Osteoblast (primary cell): ENCODE results near the gene TMTC2. TPM values are rescaled to one million over a fixed set of nuclear protein-coding genes. Genes with fewer than 3 reads are reported as not detected.

Experiments
- DNase-seq: peaks from one replicate; pipeline ENCODE4 v3.0.0; 2011; ENCODE audit warnings: low spot score, mixed read lengths; ENCODE audit not compliant: insufficient read length; ENCODE audit errors: missing footprints
- H2AFZ ChIP-seq: 2 replicates; pipeline ENCODE4 v1.6.0; 2011; ENCODE audit warnings: mild to moderate bottlenecking, low read length
- H3K27ac ChIP-seq: 2 replicates; pipeline ENCODE4 v1.5.1; 2011; ENCODE audit warnings: mild to moderate bottlenecking, low read depth, low read length, moderate library complexity
- H3K27me3 ChIP-seq: 2 replicates; pipeline ENCODE4 v1.6.0; 2012; ENCODE audit warnings: mild to moderate bottlenecking, control low read depth, inconsistent platforms, low read length, moderate library complexity; ENCODE audit not compliant: insufficient read depth
- H3K36me3 ChIP-seq: 2 replicates; pipeline ENCODE4 v1.5.1; 2011; ENCODE audit warnings: mild to moderate bottlenecking, low read length, control low read depth, moderate library complexity; ENCODE audit not compliant: insufficient read depth
- H3K4me1 ChIP-seq: 2 replicates; pipeline ENCODE4 v1.5.1; 2011; ENCODE audit warnings: mild to moderate bottlenecking, low read length, control low read depth, moderate library complexity; ENCODE audit not compliant: insufficient read depth
- H3K4me2 ChIP-seq: 2 replicates; pipeline ENCODE4 v1.6.0; 2011; ENCODE audit warnings: mild to moderate bottlenecking, low read length; ENCODE audit not compliant: insufficient read depth
- H3K4me3 ChIP-seq: fragments of 200-600 bp; sonication (generic); 3 replicates; pipeline ENCODE4 v1.5.1; 2012; ENCODE audit warnings: mild to moderate bottlenecking, low read length, inconsistent platforms; ENCODE audit not compliant: insufficient read depth
- H3K79me2 ChIP-seq: 2 replicates; pipeline ENCODE4 v1.6.0; 2012; ENCODE audit warnings: mild to moderate bottlenecking, low read length, control low read depth, inconsistent platforms; ENCODE audit not compliant: insufficient read depth
- H3K9me3 ChIP-seq: 2 replicates; pipeline ENCODE4 v1.5.1; 2011; ENCODE audit warnings: low read depth, low read length, control low read depth
- H4K20me1 ChIP-seq: 2 replicates; pipeline ENCODE4 v1.6.0; 2012; ENCODE audit warnings: mild to moderate bottlenecking, low read length, control low read depth; ENCODE audit not compliant: insufficient read depth
- total RNA-seq: library from RNA; depleted of rRNA; stranded (reverse); fragments of >200 nt; gene quantifications from 2 replicates; pipeline ENCODE4 v1.2.3, GENCODE V29; 2012
- TF ChIP-seq, protein P1 (sequence below): IDR thresholded peaks from 2 replicates; pipeline ENCODE4 v1.5.1; 2011; ENCODE audit warnings: mild to moderate bottlenecking, low read depth, low read length, moderate library complexity; ENCODE audit errors: extremely low read depth

TMTC2 gene
- total RNA-seq, 1 donor: 2.5 TPM

DNA sequence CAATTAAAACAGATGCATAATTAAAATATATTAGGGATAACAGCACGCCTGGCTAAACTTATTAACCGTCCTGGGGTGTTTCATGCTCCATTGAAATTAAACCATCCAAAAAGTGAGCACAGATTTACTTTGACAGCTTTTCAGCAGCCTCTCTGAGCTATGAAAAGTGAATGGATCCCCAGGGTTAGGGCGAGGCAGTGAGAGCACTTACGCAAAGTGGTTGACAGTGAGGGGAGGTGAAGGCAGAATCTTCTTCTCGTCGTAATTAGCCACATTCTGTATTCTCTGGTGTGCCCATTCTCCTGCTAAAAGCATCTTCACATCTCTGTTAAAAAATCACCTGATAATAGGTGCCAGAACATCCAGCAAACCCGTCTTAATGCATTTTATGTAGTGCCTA, 1.9 kb downstream of the TMTC2 start:
- TF ChIP-seq, protein P1, sequence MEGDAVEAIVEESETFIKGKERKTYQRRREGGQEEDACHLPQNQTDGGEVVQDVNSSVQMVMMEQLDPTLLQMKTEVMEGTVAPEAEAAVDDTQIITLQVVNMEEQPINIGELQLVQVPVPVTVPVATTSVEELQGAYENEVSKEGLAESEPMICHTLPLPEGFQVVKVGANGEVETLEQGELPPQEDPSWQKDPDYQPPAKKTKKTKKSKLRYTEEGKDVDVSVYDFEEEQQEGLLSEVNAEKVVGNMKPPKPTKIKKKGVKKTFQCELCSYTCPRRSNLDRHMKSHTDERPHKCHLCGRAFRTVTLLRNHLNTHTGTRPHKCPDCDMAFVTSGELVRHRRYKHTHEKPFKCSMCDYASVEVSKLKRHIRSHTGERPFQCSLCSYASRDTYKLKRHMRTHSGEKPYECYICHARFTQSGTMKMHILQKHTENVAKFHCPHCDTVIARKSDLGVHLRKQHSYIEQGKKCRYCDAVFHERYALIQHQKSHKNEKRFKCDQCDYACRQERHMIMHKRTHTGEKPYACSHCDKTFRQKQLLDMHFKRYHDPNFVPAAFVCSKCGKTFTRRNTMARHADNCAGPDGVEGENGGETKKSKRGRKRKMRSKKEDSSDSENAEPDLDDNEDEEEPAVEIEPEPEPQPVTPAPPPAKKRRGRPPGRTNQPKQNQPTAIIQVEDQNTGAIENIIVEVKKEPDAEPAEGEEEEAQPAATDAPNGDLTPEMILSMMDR: no peak
- H2AFZ ChIP-seq: no peak overlapping the region

DNA sequence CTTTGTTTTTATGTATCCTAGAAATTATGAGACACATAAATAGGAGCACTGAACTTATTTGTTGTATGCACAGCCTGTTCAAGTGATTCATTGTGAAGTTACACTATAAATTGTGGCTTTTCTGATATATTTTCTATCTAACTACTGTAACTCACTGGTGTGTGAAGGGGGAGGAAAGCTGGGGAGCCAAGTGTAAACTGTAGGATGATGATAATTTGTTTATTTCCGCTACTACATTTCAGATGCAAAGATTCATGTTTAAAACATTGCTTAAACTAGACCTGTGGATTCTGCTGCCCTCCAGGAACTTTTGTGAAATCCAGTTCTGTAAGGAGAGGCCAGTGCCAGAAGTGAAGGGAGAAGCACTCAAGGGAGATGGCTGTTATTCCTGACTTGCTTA, 3.3 kb downstream of the TMTC2 start:
- Histone ChIP-seq H3K4me2 (no peak overlapping the region), H3K9me3 (no peaks in the 10 kb centered on the region), H3K27me3 (peaks cover 11% of the 10 kb centered on the region), H3K79me2 (no peaks in the 10 kb centered on the region), H3K27ac (no peak overlapping the region), H3K4me3 (no peak overlapping the region), H3K36me3 (no peaks in the 10 kb centered on the region), H2AFZ (no peak overlapping the region), H4K20me1 (no peaks in the 10 kb centered on the region), H3K4me1 (peaks cover 7% of the 10 kb centered on the region)
- TF ChIP-seq, protein P1: no peak
- no peak for DNase-seq

More for the DNA sequence above, 1.9 kb downstream of the TMTC2 start:
- no peak overlapping the region for H3K4me3 ChIP-seq
- H4K20me1 ChIP-seq: no peaks in the 10 kb centered on the region
- DNase-seq: no peak
- H3K27ac ChIP-seq: no peak overlapping the region
- H3K79me2 ChIP-seq: no peaks in the 10 kb centered on the region
- H3K4me1 ChIP-seq: peaks cover 7% of the 10 kb centered on the region
- H3K4me2 ChIP-seq: no peak overlapping the region
- H3K9me3 ChIP-seq: no peaks in the 10 kb centered on the region
- peaks cover 11% of the 10 kb centered on the region for H3K27me3 ChIP-seq
- no peaks in the 10 kb centered on the region for H3K36me3 ChIP-seq

DNA sequence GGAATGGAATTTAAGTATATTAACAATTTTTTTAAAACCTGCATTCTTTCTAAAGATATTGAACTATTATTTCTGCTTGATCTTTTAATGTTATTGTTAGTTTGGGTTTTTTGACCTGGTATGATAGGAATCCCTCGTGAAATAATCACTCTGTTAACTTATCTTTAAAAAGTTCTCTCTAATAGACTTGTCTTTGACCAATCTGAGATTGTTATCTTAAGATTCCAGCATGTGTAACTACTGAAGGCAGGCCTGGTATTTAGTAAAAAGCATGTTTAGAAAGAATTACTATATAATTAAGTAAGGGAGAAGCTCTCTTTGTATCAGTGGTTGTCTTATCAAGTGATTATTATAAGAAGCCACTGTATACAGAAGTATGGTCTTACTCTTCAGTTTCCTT, 4.8 kb downstream of the TMTC2 start:
- Histone ChIP-seq H4K20me1 (no peaks in the 10 kb centered on the region), H3K36me3 (no peaks in the 10 kb centered on the region), H3K27me3 (peaks cover 11% of the 10 kb centered on the region), H2AFZ (no peak overlapping the region), H3K9me3 (no peaks in the 10 kb centered on the region), H3K4me1 (peaks cover 7% of the 10 kb centered on the region), H3K4me2 (no peak overlapping the region), H3K27ac (no peak overlapping the region), H3K79me2 (no peaks in the 10 kb centered on the region), H3K4me3 (no peak overlapping the region)
- DNase-seq: no peak
- TF ChIP-seq, protein P1: no peak

DNA sequence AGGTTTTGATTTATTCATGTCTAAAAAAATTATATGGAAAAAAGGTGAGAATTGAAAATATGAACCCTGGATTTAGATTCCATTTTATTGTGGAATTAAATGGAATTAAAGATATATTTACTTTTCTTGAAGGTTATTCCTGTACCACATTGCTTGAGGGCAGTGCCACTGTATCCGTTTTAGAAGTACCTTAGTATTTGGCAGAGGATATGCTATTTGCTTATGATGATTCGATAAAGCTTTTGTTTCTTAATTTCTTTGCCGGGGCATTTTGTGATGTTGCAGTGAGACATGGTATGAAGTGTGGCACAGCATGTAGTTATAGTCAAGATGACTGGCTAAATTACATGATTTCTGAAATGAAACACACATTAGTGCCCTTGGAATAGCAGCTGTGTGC, 7.6 kb downstream of the TMTC2 start:
- Histone ChIP-seq H4K20me1 (no peaks in the 10 kb centered on the region), H3K36me3 (no peaks in the 10 kb centered on the region), H3K4me3 (no peak overlapping the region), H3K4me2 (no peak overlapping the region), H3K9me3 (no peaks in the 10 kb centered on the region), H3K79me2 (no peaks in the 10 kb centered on the region), H3K27ac (no peak overlapping the region), H2AFZ (no peak overlapping the region), H3K27me3 (no peaks in the 10 kb centered on the region), H3K4me1 (no peaks in the 10 kb centered on the region)
- TF ChIP-seq, protein P1: no peak
- DNase-seq: no peak
